HUES6 (cell line): ENCODE results near the gene PALLD.
"Not testable (repeated sequence)": the region's sequence is repeated elsewhere in the genome, so short reads cannot be mapped to it uniquely, and the experiment has no call there.

Experiments used
- H3K27ac ChIP-seq: 2 replicates; pipeline ENCODE4 v1.7.0; 2013; ENCODE audit warnings: low read depth, mild to moderate bottlenecking, low read length, inconsistent platforms
- H3K27me3 ChIP-seq: 2 replicates; pipeline ENCODE4 v1.6.1; 2013; ENCODE audit warnings: low read length; ENCODE audit not compliant: control insufficient read depth, insufficient read depth
- H3K36me3 ChIP-seq: 2 replicates; pipeline ENCODE4 v1.6.1; 2013; ENCODE audit warnings: low read length; ENCODE audit not compliant: control insufficient read depth, insufficient read depth
- H3K4me1 ChIP-seq: 2 replicates; pipeline ENCODE4 v1.6.1; 2013; ENCODE audit warnings: low read length; ENCODE audit not compliant: control insufficient read depth, insufficient read depth
- H3K4me3 ChIP-seq: 2 replicates; pipeline ENCODE4 v1.5.1; 2013; ENCODE audit warnings: low read depth, low read length
- H3K9ac ChIP-seq: one replicate; pipeline ENCODE4 v1.6.1; 2013; ENCODE audit warnings: mild to moderate bottlenecking, low read length
- H3K9me3 ChIP-seq: 2 replicates; pipeline ENCODE4 v1.6.1; 2013; ENCODE audit warnings: low read depth, low read length; ENCODE audit not compliant: control insufficient read depth, insufficient read depth

Gene PALLD

DNA sequence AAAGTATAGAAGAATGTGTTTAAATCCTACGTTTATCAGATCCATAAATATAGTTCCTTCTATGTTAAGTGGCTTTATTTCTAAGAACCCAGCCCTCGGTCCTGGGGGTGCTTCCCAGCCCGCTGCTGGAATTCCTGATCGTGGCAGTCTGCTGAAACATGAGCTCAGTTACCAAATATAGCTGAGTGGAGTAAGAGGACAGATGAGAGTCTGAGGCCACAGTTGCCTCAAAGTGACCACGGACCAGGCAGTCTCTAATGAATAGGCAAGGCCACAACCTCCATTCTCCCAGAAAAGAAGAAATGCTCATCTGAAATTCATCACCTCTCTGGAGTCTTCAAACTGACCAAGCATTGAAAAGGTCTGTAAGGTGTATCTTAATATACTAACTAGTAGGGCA, at the start of gene PALLD:
PALLD (plus strand) TSS at position 219 of the 400 bp plus-strand sequence.
- H3K4me1 ChIP-seq: peaks cover 4% of the 10 kb centered on the region; the same call in 1 of the 2 replicates
- H3K9me3 ChIP-seq: no peaks in the 10 kb centered on the region
- H3K36me3 ChIP-seq: no peaks in the 10 kb centered on the region
- no peak within 1 kb of the TSS for H3K4me3 ChIP-seq
- no peak within 1 kb of the TSS for H3K9ac ChIP-seq
- no peaks in the 10 kb centered on the region for H3K27me3 ChIP-seq
- H3K27ac ChIP-seq: no peak within 1 kb of the TSS

DNA sequence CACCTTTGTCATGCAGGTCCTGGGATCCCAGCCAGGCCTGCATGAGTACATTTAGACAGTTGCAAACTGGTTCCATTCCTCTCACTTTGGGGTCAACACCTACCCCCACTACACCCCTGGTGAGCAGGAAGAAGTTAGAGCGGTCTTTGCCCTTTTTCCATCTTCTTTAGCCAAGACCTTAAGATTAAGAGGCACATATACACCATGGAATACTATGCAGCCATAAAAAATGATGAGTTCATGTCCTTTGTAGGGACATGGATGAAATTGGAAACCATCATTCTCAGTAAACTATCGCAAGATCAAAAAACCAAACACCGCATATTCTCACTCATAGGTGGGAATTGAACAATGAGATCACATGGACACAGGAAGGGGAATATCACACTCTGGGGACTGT, 47.8 kb upstream of the PALLD start:
- not testable (repeated sequence) for H3K4me1 ChIP-seq, H3K27ac ChIP-seq, H3K4me3 ChIP-seq, H3K27me3 ChIP-seq, H3K9me3 ChIP-seq, H3K9ac ChIP-seq, H3K36me3 ChIP-seq

GRCh38 chr4:168449719-168450452, 47.0 kb upstream of the PALLD start:
- Histone ChIP-seq H3K4me3 (no peak overlapping the region), H3K4me1 (peaks cover 6% of the 10 kb centered on the region; the same call in 1 of the 2 replicates), H3K36me3 (no peaks in the 10 kb centered on the region), H3K27ac (no peak overlapping the region), H3K9me3 (no peaks in the 10 kb centered on the region; the same call in 1 of the 2 replicates), H3K27me3 (no peaks in the 10 kb centered on the region), H3K9ac (no peak overlapping the region)

GRCh38 chr4:168451331-168451730, 45.5 kb upstream of the PALLD start:
- H3K36me3 ChIP-seq: no peaks in the 10 kb centered on the region
- no peak overlapping the region for H3K9ac ChIP-seq
- no peaks in the 10 kb centered on the region; the same call in 1 of the 2 replicates for H3K9me3 ChIP-seq
- no peak overlapping the region for H3K4me3 ChIP-seq
- no peaks in the 10 kb centered on the region for H3K27me3 ChIP-seq
- peaks cover 8% of the 10 kb centered on the region; the same call in 1 of the 2 replicates for H3K4me1 ChIP-seq
- no peak overlapping the region for H3K27ac ChIP-seq

DNA sequence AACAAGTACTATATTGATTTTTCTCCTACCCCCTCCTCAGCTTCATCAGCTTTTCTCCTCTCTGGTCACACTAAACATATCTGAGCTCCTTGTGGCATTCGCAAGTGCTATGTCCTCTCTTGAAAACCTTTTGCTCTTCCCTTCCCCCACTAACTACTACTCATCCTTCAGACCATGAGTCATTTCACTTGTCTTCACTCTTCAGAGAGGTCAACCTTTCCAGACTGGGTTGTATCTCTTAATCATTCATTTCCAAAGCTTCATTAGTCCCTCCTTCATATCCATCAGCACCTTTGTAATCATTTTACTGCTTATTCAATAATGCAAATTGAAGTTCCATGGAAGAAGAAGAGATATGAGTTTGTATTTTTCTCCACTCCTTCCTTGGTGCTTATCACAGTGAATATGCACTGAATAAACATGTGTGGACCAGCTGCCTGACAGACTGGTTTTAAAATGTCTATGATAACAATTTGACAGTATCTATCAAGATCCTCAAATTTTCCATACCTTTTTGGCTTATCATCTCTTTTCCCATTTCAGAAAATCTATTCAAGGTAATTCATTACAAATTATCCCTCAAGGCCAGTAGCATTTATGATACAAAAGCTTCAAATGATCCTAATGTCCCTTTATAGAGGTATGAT, 45.0 kb upstream of the PALLD start:
- Histone ChIP-seq H3K9ac (no peak overlapping the region), H3K4me3 (no peak overlapping the region), H3K9me3 (no peaks in the 10 kb centered on the region; the same call in 1 of the 2 replicates), H3K4me1 (peaks cover 8% of the 10 kb centered on the region; the same call in 1 of the 2 replicates), H3K27ac (no peak overlapping the region; the same call in 1 of the 2 replicates), H3K36me3 (no peaks in the 10 kb centered on the region), H3K27me3 (no peaks in the 10 kb centered on the region)

- no peaks in the 10 kb centered on the region for H3K27me3 ChIP-seq
- no peak overlapping the region for H3K27ac ChIP-seq
- H3K4me1 ChIP-seq: peaks cover 8% of the 10 kb centered on the region; the same call in 1 of the 2 replicates
- H3K9me3 ChIP-seq: no peaks in the 10 kb centered on the region; the same call in 1 of the 2 replicates
- H3K4me3 ChIP-seq: no peak overlapping the region
- H3K9ac ChIP-seq: no peak overlapping the region
- H3K36me3 ChIP-seq: no peaks in the 10 kb centered on the region
These were observed 43.7 kb upstream of the PALLD start for GRCh38 chr4:168453146-168453545.

- H3K36me3 ChIP-seq, H3K9me3 ChIP-seq, H3K9ac ChIP-seq, H3K27me3 ChIP-seq, H3K4me1 ChIP-seq, H3K4me3 ChIP-seq, H3K27ac ChIP-seq: not testable (repeated sequence)
These were observed 38.6 kb upstream of the PALLD start for GRCh38 chr4:168458256-168458655.

- Histone ChIP-seq H3K4me1 (no peaks in the 10 kb centered on the region; the same call in 1 of the 2 replicates), H3K27me3 (no peaks in the 10 kb centered on the region), H3K27ac (no peak overlapping the region), H3K36me3 (no peaks in the 10 kb centered on the region), H3K9me3 (no peaks in the 10 kb centered on the region), H3K4me3 (no peak overlapping the region), H3K9ac (no peak overlapping the region)
These were observed 35.0 kb upstream of the PALLD start for GRCh38 chr4:168461821-168462220.

DNA sequence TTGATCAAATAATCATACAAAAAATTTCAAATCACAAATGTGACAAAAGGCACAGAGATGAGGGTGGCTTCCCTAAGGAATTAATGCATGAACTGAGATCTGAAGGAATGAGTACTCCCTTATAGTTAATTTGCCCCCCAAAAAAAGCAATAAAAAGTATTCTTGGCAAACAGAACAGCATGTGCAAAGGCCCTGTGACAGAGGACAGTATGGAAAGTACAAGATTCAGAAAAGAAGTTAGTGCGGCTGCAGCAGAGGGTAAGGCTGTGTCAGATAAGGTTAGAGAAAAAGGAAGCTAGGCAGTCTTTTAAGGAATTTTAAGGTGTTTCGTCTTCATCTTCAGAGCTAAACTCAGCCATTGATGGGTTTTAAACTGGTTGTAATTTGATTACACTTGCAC, 23.9 kb upstream of the PALLD start:
- Histone ChIP-seq H3K4me3 (no peak overlapping the region), H3K36me3 (no peaks in the 10 kb centered on the region)

GRCh38 chr4:168474660-168475320, 22.1 kb upstream of the PALLD start:
- Histone ChIP-seq H3K4me1 (no peaks in the 10 kb centered on the region), H3K27me3 (0 out of 2 replicates have a peak, but pooled peaks cover 3% of the 10 kb centered on the region), H3K36me3 (no peaks in the 10 kb centered on the region), H3K9ac (no peak overlapping the region), H3K27ac (no peak overlapping the region), H3K9me3 (no peaks in the 10 kb centered on the region), H3K4me3 (no peak overlapping the region)

More for the DNA sequence above, 23.9 kb upstream of the PALLD start:
- no peak overlapping the region for H3K9ac ChIP-seq
- H3K27ac ChIP-seq: no peak overlapping the region
- no peaks in the 10 kb centered on the region for H3K4me1 ChIP-seq
- H3K27me3 ChIP-seq: no peaks in the 10 kb centered on the region
- H3K9me3 ChIP-seq: no peaks in the 10 kb centered on the region

DNA sequence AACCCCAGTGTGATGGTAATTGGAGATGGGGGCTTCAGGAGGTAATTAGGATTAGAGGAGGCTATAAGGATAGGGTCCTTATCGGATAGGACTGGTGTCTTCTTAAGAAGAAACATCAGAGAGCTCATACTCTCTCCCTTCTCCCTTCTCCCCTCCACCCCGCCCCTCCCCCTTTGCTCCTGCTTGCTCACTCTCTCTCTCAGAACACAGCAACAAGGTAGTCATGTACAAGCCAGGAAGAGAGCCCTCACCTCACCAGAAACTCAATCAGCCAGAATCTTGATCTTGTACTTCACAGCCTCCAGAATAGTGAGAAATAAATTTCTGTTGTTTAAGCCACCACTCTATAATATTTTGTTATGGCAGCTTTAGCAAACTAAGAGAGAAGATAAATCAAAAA, 21.1 kb upstream of the PALLD start:
- Histone ChIP-seq H3K4me3 (no peak overlapping the region), H3K36me3 (no peaks in the 10 kb centered on the region), H3K9ac (no peak overlapping the region), H3K9me3 (no peaks in the 10 kb centered on the region), H3K4me1 (no peaks in the 10 kb centered on the region), H3K27ac (no peak overlapping the region), H3K27me3 (peaks cover 8% of the 10 kb centered on the region; the same call in 1 of the 2 replicates)
